Activated CD4-positive, alpha-beta T cell treated with anti-CD3 and anti-CD28 coated beads, Interleukin-2, amount 50 U/mL, for 1 hour (primary cell): Measurements from ENCODE around the gene BANF2.

Experiments used
- DNase-seq: peaks from one replicate; pipeline ENCODE4 v3.0.0-alpha.2; 2020

BANF2 gene

GRCh38 chr20:17664025-17664633, 35.6 kb upstream of the BANF2 start:
- DNase-seq, result no peak

DNA sequence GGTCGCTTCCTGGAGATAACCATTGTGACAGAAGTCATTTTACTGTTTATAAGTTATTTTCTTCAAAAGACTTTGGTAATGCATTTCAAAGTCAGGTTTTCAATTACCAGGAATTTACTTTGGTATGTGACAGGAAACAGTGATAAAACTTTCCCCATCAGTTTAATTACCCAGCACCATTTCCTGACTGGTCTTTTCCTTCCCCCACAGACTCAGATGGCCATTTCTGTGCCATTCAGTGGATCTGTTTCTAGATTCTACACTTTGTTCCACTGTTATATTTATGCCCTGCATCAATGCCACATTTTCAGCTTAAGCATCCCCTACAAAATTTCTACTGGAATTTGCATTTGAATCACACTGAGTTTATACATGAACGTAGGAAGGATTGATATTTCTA, 34.0 kb upstream of the BANF2 start:
- no peak for DNase-seq

DNA sequence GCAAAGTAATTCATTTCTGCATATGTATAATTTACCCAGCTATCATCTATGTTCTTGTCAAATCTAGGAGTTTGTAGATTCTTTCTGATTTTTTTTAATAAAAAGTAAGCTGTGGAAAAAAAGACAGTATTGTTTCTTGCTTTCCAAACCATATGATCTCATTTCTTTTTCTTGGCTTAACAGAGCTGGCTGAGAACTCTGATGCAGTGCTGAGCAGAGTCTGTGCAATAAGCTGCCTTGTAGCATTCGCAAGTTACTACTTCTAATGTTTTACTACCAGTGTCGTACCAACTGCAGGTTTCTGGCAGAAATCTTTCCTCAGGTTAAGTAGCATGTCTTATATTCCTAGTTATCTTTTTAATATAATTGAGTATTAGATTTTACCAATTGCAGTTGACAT, 33.3 kb upstream of the BANF2 start:
- DNase-seq, result no peak

DNA sequence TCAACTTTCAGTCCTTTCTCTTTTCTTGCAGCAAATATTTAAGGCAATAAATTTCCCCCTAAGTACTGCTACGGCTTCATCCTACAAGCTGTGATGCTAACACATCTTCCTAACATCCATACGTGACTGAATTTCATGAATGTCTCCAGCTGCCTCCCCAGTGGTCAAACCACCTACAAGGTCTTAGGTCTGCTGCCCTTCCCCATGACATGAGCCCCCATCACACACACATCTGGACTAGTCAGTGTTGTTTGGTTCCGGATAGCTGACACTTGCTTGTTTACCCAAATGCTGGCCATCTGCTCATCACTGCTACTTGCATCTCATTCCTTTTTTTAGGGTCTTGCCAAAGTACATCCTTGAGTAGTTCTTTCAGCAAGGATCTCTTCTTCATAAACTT, 32.3 kb upstream of the BANF2 start:
- no peak for DNase-seq

GRCh38 chr20:17668432-17668831, 31.3 kb upstream of the BANF2 start:
- no peak for DNase-seq

DNA sequence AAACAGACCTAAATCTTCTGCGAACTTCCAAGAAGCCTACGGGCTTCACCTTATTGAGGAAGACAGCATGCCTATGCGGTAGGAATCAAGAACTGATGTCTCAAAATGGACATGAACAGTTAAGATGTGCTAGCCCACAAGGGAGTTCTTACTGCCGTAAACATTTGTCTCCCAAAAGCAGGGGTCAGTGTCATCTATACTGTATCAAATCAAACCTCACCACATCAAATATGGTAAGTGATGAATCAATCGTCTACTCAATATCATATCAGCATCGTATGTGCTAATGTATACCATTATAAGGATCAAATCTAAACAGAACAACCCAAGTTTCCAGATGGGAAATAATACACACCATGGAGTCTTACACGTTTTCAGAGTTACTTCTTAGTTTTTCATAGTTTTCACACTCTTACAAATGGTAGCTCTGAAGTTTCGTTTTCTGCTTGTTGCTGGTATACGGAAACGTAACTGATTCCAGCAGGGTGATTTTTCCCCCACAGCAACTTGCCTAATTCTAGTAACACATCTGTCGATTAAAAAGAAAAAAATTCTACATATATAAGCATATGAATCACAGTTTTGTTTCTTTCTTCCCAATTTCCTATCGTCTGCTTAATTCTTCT, 30.3 kb upstream of the BANF2 start:
- DNase-seq, result no peak

- no peak for DNase-seq
Observed at GRCh38 chr20:17671011-17671410, 28.8 kb upstream of the BANF2 start.

- DNase-seq, result no peak
Observed at GRCh38 chr20:17671565-17671964, 28.2 kb upstream of the BANF2 start.

DNA sequence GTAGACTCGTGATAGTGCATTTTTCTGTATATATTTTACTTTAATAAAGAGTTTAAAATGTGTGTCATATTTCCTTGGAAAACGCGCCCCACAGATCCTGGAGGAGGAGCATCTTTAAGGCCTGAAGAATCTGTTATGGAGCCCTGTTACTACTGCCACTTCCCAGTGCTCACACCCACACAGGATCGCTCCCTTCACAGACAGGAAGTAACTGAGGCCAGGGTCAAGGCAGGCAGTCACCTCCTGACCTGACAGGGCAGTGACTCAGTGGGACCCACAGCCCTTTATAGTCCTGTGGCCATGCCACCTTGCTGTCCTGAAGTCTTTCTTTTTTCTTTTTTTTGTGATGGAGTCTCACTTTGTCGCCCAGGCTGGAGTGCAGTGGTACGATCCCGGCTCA, 26.7 kb upstream of the BANF2 start:
- DNase-seq, result no peak

- no peak for DNase-seq
Observed at GRCh38 chr20:17674722-17675518, 24.8 kb upstream of the BANF2 start.

GRCh38 chr20:17675519-17676377, 24.0 kb upstream of the BANF2 start:
- DNase-seq, result no peak

DNA sequence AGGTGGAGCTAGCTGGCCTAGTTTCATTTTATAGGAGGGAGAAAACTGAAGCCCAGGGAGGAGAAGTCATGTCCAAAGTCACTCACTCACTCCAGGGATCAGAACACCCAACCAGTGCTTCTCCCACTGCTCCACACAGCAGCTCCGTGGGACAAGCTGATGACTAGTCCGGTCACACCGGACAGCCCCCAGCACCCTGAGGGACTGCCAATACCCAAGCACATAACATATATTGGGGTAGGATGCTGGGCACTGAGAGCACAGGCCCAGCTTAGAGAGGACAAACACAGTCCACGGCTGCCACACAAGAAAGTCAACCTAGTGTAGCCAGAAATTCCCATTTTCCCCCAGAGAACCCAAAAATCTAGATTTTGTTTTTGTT, 23.4 kb upstream of the BANF2 start:
- DNase-seq, result no peak

- DNase-seq, result no peak
Observed at GRCh38 chr20:17676942-17677341, 22.8 kb upstream of the BANF2 start.

GRCh38 chr20:17678295-17678694, 21.5 kb upstream of the BANF2 start:
- no peak for DNase-seq

DNA sequence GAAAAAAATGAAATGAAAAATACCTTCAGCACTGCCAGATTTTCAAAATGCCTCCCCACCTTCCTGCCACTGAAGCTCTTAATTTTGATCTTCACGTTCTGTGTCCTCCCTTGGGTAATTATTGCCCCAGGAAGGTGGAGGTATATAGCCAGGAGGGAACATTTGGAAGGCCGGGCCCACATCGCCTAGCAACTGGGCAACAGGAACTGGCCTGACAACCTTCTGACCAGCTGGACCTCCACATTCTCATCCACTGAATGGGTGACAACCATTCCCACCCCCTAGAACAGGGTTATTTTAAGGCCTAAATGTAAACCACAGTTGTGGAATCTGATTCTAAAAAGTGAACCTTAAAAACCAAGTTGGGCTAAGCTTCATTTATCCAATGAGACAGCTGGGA, 20.9 kb upstream of the BANF2 start:
- no peak for DNase-seq

DNA sequence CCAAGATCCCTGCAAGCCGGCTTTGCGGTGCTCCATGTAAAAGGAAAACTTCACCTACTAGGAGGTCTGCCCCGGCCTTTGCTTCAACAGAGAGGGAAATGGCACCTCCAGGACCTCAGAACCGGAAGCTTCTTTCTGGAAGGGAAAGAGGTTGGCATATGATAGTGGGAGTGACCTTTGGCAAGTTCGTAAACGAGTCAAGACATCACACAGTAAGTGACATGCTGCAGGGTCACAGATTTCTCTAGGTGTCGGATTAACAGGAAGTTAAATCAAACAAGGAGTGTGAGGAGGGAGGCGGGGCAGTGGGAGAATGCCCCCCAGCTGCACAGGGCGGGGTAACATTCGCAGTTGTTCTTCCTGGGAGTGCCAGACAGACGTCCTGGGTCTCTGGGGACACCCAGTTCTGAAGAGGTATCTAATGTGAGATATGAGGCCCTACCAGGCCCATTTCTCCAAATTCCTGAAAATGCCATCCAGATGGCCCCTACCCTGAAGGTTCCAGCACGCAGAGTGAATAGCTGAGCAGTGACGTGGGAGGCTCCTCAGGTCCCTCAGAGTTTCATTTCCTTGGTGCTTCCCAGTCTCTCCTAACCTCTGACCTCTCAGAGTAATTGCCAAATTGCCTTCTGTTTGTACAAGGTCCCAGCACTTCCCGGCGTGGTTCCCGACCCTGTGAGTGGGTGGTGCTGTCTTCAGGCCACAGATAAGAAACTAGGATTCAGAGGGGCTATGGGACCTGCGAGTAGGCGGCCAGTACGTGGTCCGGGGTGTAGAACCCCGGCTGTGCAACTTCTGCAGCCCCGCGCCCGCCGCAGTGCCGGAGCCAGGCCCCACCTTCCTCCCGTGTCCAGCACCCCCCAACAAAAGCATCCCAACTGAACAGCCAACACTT, 19.6 kb upstream of the BANF2 start:
- no peak for DNase-seq

- DNase-seq, result peak; percentile 78
Observed at GRCh38 chr20:17680836-17681725, 18.7 kb upstream of the BANF2 start.

- DNase-seq, result no peak
Observed at GRCh38 chr20:17681726-17682102, 18.1 kb upstream of the BANF2 start.

DNA sequence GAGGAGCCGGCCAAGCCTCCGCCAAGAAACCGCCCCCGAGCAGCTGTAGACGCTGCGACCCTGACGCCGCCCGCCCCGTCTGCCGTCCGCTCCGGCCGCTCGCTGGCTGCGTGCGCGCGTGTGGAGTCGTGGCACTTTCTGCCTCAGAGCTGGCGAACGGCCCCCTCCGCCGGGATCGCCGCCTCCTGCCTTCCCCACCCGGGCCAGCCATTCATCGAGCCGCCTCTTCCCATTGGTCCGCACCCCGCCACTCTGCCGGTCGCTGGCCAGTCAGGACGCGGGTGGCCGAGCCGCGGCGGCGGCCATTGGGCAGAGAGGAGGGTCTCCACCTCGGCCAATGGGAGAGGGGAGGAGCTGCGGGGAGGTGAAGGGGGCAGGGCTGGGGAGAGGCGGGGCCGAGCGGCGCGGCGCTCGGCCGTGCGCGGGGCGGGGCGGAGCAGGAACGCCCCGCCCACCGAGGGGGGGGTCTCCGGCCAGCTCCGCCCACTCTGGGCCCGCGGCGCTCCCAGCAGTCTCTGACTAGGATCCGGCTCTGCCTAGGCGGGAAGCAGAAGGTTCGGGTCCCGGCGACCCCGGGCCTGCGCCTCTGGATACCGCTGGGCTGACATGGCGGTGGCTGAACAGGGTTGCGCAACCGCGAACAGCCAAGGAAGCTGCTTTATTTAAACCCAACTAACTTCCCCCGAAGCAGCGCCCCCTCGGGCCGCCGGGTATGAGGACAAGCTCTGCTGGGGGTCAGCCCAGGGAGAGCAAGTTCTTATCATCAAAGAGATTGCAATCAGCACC, 17.5 kb upstream of the BANF2 start, which contains the start of gene RRBP1:
Gene RRBP1 (minus strand): TSS at position 140 of the 786 bp plus-strand sequence. CDS start 21,735 bp downstream, outside the sequence.
- peak; percentile 95 for DNase-seq

DNA sequence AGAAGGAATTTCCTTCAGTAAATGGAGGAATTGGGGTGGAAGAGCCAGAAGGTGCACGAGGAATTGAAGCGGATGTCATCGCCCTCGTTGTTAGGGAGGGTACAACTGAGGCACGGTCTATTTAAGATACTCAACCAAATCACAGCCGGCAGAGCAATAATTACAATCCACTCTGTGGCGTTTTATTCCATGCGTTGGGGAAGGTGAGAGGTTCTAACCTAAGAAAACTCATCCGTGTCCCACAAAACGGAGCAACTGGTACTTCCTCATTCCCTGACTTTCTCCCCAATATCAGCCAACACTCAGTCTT, 16.9 kb upstream of the BANF2 start:
- DNase-seq, result no peak
